Aorta (tissue), 5 donors: ENCODE results near the gene GIPC2. TPM values are rescaled to one million over a fixed set of nuclear protein-coding genes. Genes with fewer than 3 reads are reported as not detected.
A peak's percentile ranks its signal among the peaks of the same experiment; 100 is the strongest.

Source experiments
- ATAC-seq: fragments of 200-7000 bp; cut with Tn5 transposase; one replicate; pipeline ENCODE4 v1.9.1; 2022; ENCODE audit warnings: moderate library complexity; ENCODE audit not compliant: low FRiP score
- DNase-seq, 2 donors: peaks; one replicate each; pipeline ENCODE4 v3.0.0-alpha.2; 2020
- H3K27ac ChIP-seq, 2 donors: one replicate each; pipeline ENCODE4 v1.5.1; 2013; ENCODE audit warnings: low read length in 2 of 2, mild to moderate bottlenecking in 2 of 2, moderate library complexity in 2 of 2, control low read depth in 1 of 2, inconsistent platforms in 1 of 2, low read depth in 1 of 2
- H3K27me3 ChIP-seq, 2 donors: one replicate each; pipeline ENCODE4 v1.6.1; 2013; ENCODE audit warnings: control low read depth in 1 of 2, low read length in 1 of 2, mild to moderate bottlenecking in 1 of 2, moderate library complexity in 1 of 2; ENCODE audit not compliant: insufficient read depth in 2 of 2, control insufficient read depth in 1 of 2
- H3K36me3 ChIP-seq, 2 donors: one replicate each; pipeline ENCODE4 v1.6.1; 2013; ENCODE audit warnings: control low read depth in 1 of 2, low read length in 1 of 2, mild to moderate bottlenecking in 1 of 2; ENCODE audit not compliant: insufficient read depth in 2 of 2, control insufficient read depth in 1 of 2
- H3K4me1 ChIP-seq, 2 donors: one replicate each; pipeline ENCODE4 v1.6.1; 2013; ENCODE audit warnings: low read length in 2 of 2, control low read depth in 1 of 2, mild to moderate bottlenecking in 1 of 2, moderate library complexity in 1 of 2; ENCODE audit not compliant: insufficient read depth in 2 of 2, control insufficient read depth in 1 of 2
- H3K4me3 ChIP-seq, 2 donors: one replicate each; pipeline ENCODE4 v1.5.1; 2013; ENCODE audit warnings: low read length in 2 of 2, control low read depth in 1 of 2, mild to moderate bottlenecking in 1 of 2
- H3K9me3 ChIP-seq: one replicate; pipeline ENCODE4 v1.6.1; 2013; ENCODE audit warnings: mild to moderate bottlenecking, low read length; ENCODE audit not compliant: control insufficient read depth
- WGBS, 2 donors: extraction: QIAGEN DNeasy Blood & Tissue Kit; methylation state at CpG; one replicate each; pipeline ENCODE4 v1.1.7; 2013; 5-methylcytosine and 5-hydroxymethylcytosine counted together
- intact Hi-C, 2 donors: fragments of 100-400 bp; cut with DNase I; formaldehyde crosslinking; loops; one replicate each; pipeline versions ENCODE4 v1.14.2 to v1.15.0; 2022
- polyA plus RNA-seq, 2 donors: library from polyadenylated mRNA; stranded (reverse); fragments of 200-250 nt; gene quantifications; one replicate each; pipeline ENCODE4 v1.2.3, GENCODE V29; 2013
- total RNA-seq, 2 donors: library from RNA; stranded (reverse); fragmentation: NEBNext Ultra II Directional; extraction: Animal tissue kit (Norgen Biotek cat#: 25700); gene quantifications; one replicate each; pipeline ENCODE4 v1.2.1, GENCODE V29; 2021
- donor health status: healthy with polysubstance abuse.
- donor health status: Bipolar disorder and iron deficiency.
- donor health status: DM: no; HTN: no; CAD: no.
- donor health status: DM: no; HTN: no; CAD: no.
- donor health status: DM: yes; HTN: yes; CAD: no.

Gene GIPC2
- total and polyA plus RNA-seq, 4 donors = 1.4 to 7.5 (median 5.1) TPM

GRCh38 chr1:78091886-78092285 lies 46.1 kb downstream of the GIPC2 start:
- WGBS, 2 donors = 93 to 94% methylated on average over 3 of the region's 3 CpGs
- intact Hi-C loops = no loop called here
- Histone ChIP-seq H3K27ac (no peak overlapping the region), H3K4me1 (peaks cover under 1 to 1% of the 10 kb centered on the region in 2 donors), H3K9me3 (no peaks in the 10 kb centered on the region), H3K27me3 (no peaks in the 10 kb centered on the region), H3K4me3 (no peak overlapping the region), H3K36me3 (no peaks in the 10 kb centered on the region)
- DNase-seq (no peak), ATAC-seq (no peak)

GRCh38 chr1:78092643-78093042 lies 46.9 kb downstream of the GIPC2 start:
- Histone ChIP-seq H3K27me3 (no peaks in the 10 kb centered on the region), H3K9me3 (no peaks in the 10 kb centered on the region), H3K4me3 (no peak overlapping the region), H3K27ac (no peak overlapping the region), H3K36me3 (no peaks in the 10 kb centered on the region), H3K4me1 (peaks cover 2 to 6% of the 10 kb centered on the region in 2 donors)
- intact Hi-C loops = no loop called here
- DNase-seq (no peak), ATAC-seq (no peak)
- 95 to 100% methylated on average over 1 of the region's 1 CpG for WGBS, 2 donors

- WGBS, 2 donors = 97 to 100% methylated on average over 1 of the region's 1 CpG
- ATAC-seq (no peak), DNase-seq (no peak)
- no peaks in the 10 kb centered on the region for H3K36me3 ChIP-seq
- no peaks in the 10 kb centered on the region for H3K9me3 ChIP-seq
- H3K4me3 ChIP-seq = no peak overlapping the region
- no peak overlapping the region for H3K27ac ChIP-seq
- no peaks in the 10 kb centered on the region for H3K27me3 ChIP-seq
- peaks cover 2 to 6% of the 10 kb centered on the region in 2 donors for H3K4me1 ChIP-seq
- intact Hi-C loops = no loop called here
These were observed 47.8 kb downstream of the GIPC2 start for GRCh38 chr1:78093560-78093959.

GRCh38 chr1:78094639-78095038 lies 48.9 kb downstream of the GIPC2 start:
- intact Hi-C loops = no loop called here
- 98 to 100% methylated on average over 1 of the region's 1 CpG for WGBS, 2 donors
- Histone ChIP-seq H3K27me3 (no peaks in the 10 kb centered on the region), H3K9me3 (no peaks in the 10 kb centered on the region), H3K4me3 (no peak overlapping the region), H3K27ac (no peak overlapping the region), H3K4me1 (peaks cover 2 to 6% of the 10 kb centered on the region in 2 donors), H3K36me3 (no peaks in the 10 kb centered on the region)
- ATAC-seq (no peak), DNase-seq (no peak)

DNA sequence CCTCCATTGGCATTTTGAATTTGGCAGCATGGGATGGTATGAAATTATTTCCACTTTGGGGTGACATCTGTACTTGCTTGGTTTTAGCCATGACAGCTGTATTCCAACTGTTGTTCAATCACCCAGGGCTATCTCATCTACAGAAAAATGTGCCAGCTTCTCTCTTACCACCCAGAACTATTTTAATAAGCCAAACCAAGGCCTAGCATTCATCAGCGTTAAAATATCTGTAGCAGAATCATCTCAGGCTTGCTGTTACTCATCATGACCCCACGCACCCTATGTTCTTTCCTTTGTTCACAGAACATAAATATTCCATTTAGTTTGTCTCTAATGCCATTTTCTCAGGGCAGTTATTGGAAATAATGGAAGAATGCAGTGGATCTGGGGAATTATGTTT lies 49.8 kb downstream of the GIPC2 start:
- H3K36me3 ChIP-seq = no peaks in the 10 kb centered on the region
- no peak for ATAC-seq
- H3K27me3 ChIP-seq = no peaks in the 10 kb centered on the region
- no peaks in the 10 kb centered on the region for H3K9me3 ChIP-seq
- H3K4me1 ChIP-seq = peaks cover 2 to 6% of the 10 kb centered on the region in 2 donors
- 54 to 68% methylated on average over 2 of the region's 2 CpGs for WGBS, 2 donors
- DNase-seq = no peak
- intact Hi-C loops = no loop called here
- H3K27ac ChIP-seq = no peak overlapping the region
- no peak overlapping the region for H3K4me3 ChIP-seq

DNA sequence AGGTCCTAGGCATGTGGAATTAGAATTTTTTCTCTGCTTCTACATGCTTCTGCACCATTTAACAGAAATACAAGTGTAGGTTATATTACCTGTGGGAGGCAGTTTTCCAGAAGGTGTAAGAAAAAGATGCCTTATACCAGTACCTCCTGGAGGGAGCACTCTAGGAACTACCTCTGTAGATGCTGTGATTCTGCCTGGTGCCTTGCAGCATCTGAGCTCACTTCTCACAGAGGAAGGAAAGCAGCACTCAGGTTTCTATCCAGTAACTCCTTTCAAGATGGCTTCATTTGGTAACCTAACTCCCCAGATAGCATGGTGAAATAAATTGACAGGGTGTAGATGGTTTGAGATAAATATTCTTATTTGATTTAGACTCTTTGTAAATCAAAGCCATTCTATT lies 50.3 kb downstream of the GIPC2 start:
- Histone ChIP-seq H3K27me3 (no peaks in the 10 kb centered on the region), H3K9me3 (no peaks in the 10 kb centered on the region), H3K27ac (no peak overlapping the region), H3K4me1 (peaks cover 2 to 6% of the 10 kb centered on the region in 2 donors), H3K4me3 (no peak overlapping the region), H3K36me3 (no peaks in the 10 kb centered on the region)
- DNase-seq (no peak), ATAC-seq (no peak)
- intact Hi-C loops = no loop called here

DNA sequence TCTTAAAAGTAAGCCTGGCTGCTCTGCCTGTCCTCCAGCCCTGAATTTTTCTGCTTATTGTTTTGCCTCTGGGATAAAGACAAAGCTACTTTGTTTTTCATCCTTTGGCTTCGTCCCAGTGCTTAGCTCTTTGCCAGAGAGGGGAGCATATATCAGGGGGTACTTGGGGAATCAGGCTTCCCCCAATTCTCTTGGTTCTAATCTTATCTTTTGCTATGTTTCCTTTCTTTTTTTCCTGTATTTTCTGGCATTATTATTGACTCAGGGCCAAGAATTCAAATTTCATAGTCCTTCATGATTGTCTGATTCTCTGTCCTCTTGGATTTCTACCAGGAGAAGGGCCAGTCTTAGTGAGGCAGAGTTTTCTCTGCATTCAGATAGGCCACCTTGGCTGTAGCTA lies 51.2 kb downstream of the GIPC2 start:
- Histone ChIP-seq H3K4me1 (peaks cover 2 to 6% of the 10 kb centered on the region in 2 donors), H3K9me3 (no peaks in the 10 kb centered on the region), H3K4me3 (no peak overlapping the region), H3K27me3 (no peaks in the 10 kb centered on the region), H3K36me3 (no peaks in the 10 kb centered on the region), H3K27ac (peak overlapping the region in 1 of 2 donors; percentile 44)
- DNase-seq (no peak), ATAC-seq (no peak)
- whole genome bisulfite sequencing, 2 donors = 25 to 35% methylated on average over 1 of the region's 1 CpG
- intact Hi-C loops = no loop called here

GRCh38 chr1:78101051-78101450 lies 55.3 kb downstream of the GIPC2 start:
- H3K4me1 ChIP-seq = peaks cover 3 to 16% of the 10 kb centered on the region in 2 donors
- ATAC-seq = peak; percentile 9

GRCh38 chr1:78101514-78101913 lies 55.7 kb downstream of the GIPC2 start:
- 2 to 4% methylated on average over 2 of the region's 2 CpGs for WGBS, 2 donors

More at GRCh38 chr1:78101051-78101450, 55.3 kb downstream of the GIPC2 start:
- WGBS, 2 donors = 91% methylated on average over 2 of the region's 2 CpGs
- intact Hi-C loops = loop anchor here (5.0 to 10.0 kb wide), 2 partner anchors 94 to 266 kb away; no protein-coding TSS in a partner anchor
- H3K36me3 ChIP-seq = no peaks in the 10 kb centered on the region
- no peaks in the 10 kb centered on the region for H3K27me3 ChIP-seq
- no peak for DNase-seq
- H3K4me3 ChIP-seq = no peak overlapping the region
- H3K9me3 ChIP-seq = no peaks in the 10 kb centered on the region
- peak overlapping the region in 1 of 2 donors; percentile 72 for H3K27ac ChIP-seq

More at GRCh38 chr1:78101514-78101913, 55.7 kb downstream of the GIPC2 start:
- Histone ChIP-seq H3K27me3 (no peaks in the 10 kb centered on the region), H3K27ac (peak overlapping the region in 1 of 2 donors; percentile 43), H3K36me3 (no peaks in the 10 kb centered on the region), H3K4me3 (no peak overlapping the region), H3K9me3 (no peaks in the 10 kb centered on the region), H3K4me1 (peaks cover 3 to 16% of the 10 kb centered on the region in 2 donors)
- peak; percentile 85 for ATAC-seq
- intact Hi-C loops = loop anchor here (5.0 to 10.0 kb wide), 2 partner anchors 94 to 267 kb away; no protein-coding TSS in a partner anchor
- peak in 1 of 2 donors; percentile 55 for DNase-seq
